Trophoblast cell (in vitro differentiated cells and primary cell): ENCODE measurements around the gene RBFOX1.
A peak's percentile ranks its signal among the peaks of the same experiment; 100 is the strongest.

ENCODE experiments used
- DNase-seq, 2 donors: peaks; one replicate each; pipeline ENCODE4 v3.0.0-alpha.2; 2016
- H2AFZ ChIP-seq: 2 replicates; pipeline ENCODE4 v1.6.1; 2013; ENCODE audit warnings: low read length, moderate library complexity, mild to moderate bottlenecking; ENCODE audit not compliant: insufficient read depth, poor library complexity
- H2AK5ac ChIP-seq: 2 replicates; pipeline ENCODE4 v1.6.1; 2013; ENCODE audit warnings: mild to moderate bottlenecking, low read length
- H2BK120ac ChIP-seq: 2 replicates; pipeline ENCODE4 v1.6.1; 2013; ENCODE audit warnings: low read length, mild to moderate bottlenecking, moderate library complexity; ENCODE audit not compliant: insufficient read depth, poor library complexity
- H2BK12ac ChIP-seq: 2 replicates; pipeline ENCODE4 v1.6.1; 2013; ENCODE audit warnings: mild to moderate bottlenecking, low read length, moderate library complexity
- H2BK5ac ChIP-seq: 2 replicates; pipeline ENCODE4 v1.6.1; 2013; ENCODE audit warnings: low read length, low read depth, moderate library complexity, mild to moderate bottlenecking; ENCODE audit not compliant: poor library complexity
- H3K14ac ChIP-seq: 2 replicates; pipeline ENCODE4 v1.6.1; 2013; ENCODE audit warnings: mild to moderate bottlenecking, low read length
- H3K18ac ChIP-seq: 2 replicates; pipeline ENCODE4 v1.6.1; 2013; ENCODE audit warnings: mild to moderate bottlenecking, low read length
- H3K23ac ChIP-seq: 2 replicates; pipeline ENCODE4 v1.6.1; 2013; ENCODE audit warnings: low read length
- H3K27ac ChIP-seq: 2 replicates; pipeline ENCODE4 v1.5.1; 2013; ENCODE audit warnings: low read depth, mild to moderate bottlenecking, inconsistent platforms, low read length, moderate library complexity
- H3K27me3 ChIP-seq: 2 replicates; pipeline ENCODE4 v1.6.1; 2013; ENCODE audit warnings: inconsistent platforms, mild to moderate bottlenecking, low read length, moderate library complexity; ENCODE audit not compliant: insufficient read depth
- H3K36me3 ChIP-seq, 2 experiments: 1 replicate in 1 of 2; 2 replicates in 1 of 2; pipeline ENCODE4 v1.6.1; 2013; ENCODE audit warnings: low read length in 2 of 2, mild to moderate bottlenecking in 2 of 2, moderate library complexity in 1 of 2; ENCODE audit not compliant: insufficient read depth in 2 of 2, control insufficient read depth in 1 of 2
- H3K4ac ChIP-seq: 2 replicates; pipeline ENCODE4 v1.6.1; 2013; ENCODE audit warnings: low read depth, mild to moderate bottlenecking, low read length, moderate library complexity
- H3K4me1 ChIP-seq, 2 experiments: 1 replicate in 1 of 2; 2 replicates in 1 of 2; pipeline ENCODE4 v1.6.1; 2013; ENCODE audit warnings: low read length in 2 of 2, mild to moderate bottlenecking in 2 of 2, moderate library complexity in 1 of 2; ENCODE audit not compliant: insufficient read depth in 2 of 2, control insufficient read depth in 1 of 2
- H3K4me2 ChIP-seq: 2 replicates; pipeline ENCODE4 v1.6.1; 2013; ENCODE audit warnings: inconsistent platforms, mild to moderate bottlenecking, low read length, moderate library complexity
- H3K4me3 ChIP-seq: 2 replicates; pipeline ENCODE4 v1.5.1; 2013; ENCODE audit warnings: mild to moderate bottlenecking, low read depth, low read length, inconsistent platforms
- H3K79me1 ChIP-seq: one replicate; pipeline ENCODE4 v1.6.1; 2013; ENCODE audit warnings: low read length
- H3K79me2 ChIP-seq: 2 replicates; pipeline ENCODE4 v1.6.1; 2013; ENCODE audit warnings: low read length, mild to moderate bottlenecking; ENCODE audit not compliant: control insufficient read depth, insufficient read depth, poor library complexity
- H3K9ac ChIP-seq: 2 replicates; pipeline ENCODE4 v1.6.1; 2013; ENCODE audit warnings: mild to moderate bottlenecking, low read length
- H3K9me3 ChIP-seq: 2 replicates; pipeline ENCODE4 v1.6.1; 2013; ENCODE audit warnings: low read depth, mild to moderate bottlenecking, control low read depth, inconsistent platforms, low read length; ENCODE audit not compliant: insufficient read depth
- H4K12ac ChIP-seq: 2 replicates; pipeline ENCODE4 v1.6.1; 2013; ENCODE audit warnings: low read depth, mild to moderate bottlenecking, low read length, moderate library complexity
- H4K8ac ChIP-seq: 2 replicates; pipeline ENCODE4 v1.6.1; 2013; ENCODE audit warnings: low read depth, mild to moderate bottlenecking, low read length, moderate library complexity
- H4K91ac ChIP-seq: one replicate; pipeline ENCODE4 v1.6.1; 2013; ENCODE audit warnings: low read depth, mild to moderate bottlenecking, low read length, moderate library complexity
- WGBS: extraction: QIAGEN DNeasy Blood & Tissue Kit; methylation state at CpG from one replicate; pipeline ENCODE4 v1.1.7; 2013; ENCODE audit warnings: missing lambda C conversion rate; ENCODE audit not compliant: insufficient read length, insufficient coverage; ENCODE audit errors: extremely low coverage; 5-methylcytosine and 5-hydroxymethylcytosine counted together

RBFOX1 gene

GRCh38 chr16:7330709-7331108 is 1.9 kb upstream of the RBFOX1 start:
- Histone ChIP-seq H2AK5ac (no peak overlapping the region), H3K27me3 (no peaks in the 10 kb centered on the region), H4K12ac (no peak overlapping the region), H3K4ac (no peak overlapping the region), H3K4me2 (no peak overlapping the region), H2BK12ac (no peak overlapping the region), H4K91ac (no peak overlapping the region), H4K8ac (no peak overlapping the region), H3K9ac (no peak overlapping the region), H3K4me3 (no peak overlapping the region), H3K79me1 (no peaks in the 10 kb centered on the region), H3K4me1 (peaks cover 5 to 8% of the 10 kb centered on the region in 2 experiments), H3K18ac (no peak overlapping the region), H3K79me2 (no peaks in the 10 kb centered on the region), H3K9me3 (no peaks in the 10 kb centered on the region), H3K36me3 (no peaks in the 10 kb centered on the region), H2BK120ac (no peak overlapping the region), H3K23ac (no peak overlapping the region), H2AFZ (no peak overlapping the region), H3K14ac (no peak overlapping the region), H2BK5ac (no peak overlapping the region), H3K27ac (no peak overlapping the region)
- DNase-seq = no peak
- WGBS = no CpG with 5 or more reads among the region's 8 CpGs

- no peak overlapping the region for H4K12ac ChIP-seq
- H2AFZ ChIP-seq = no peak overlapping the region
- H3K9ac ChIP-seq = no peak overlapping the region
- H3K4me2 ChIP-seq = no peak overlapping the region
- no peak for DNase-seq
- H3K9me3 ChIP-seq = no peaks in the 10 kb centered on the region
- H3K14ac ChIP-seq = no peak overlapping the region
- no peaks in the 10 kb centered on the region for H3K27me3 ChIP-seq
- H3K23ac ChIP-seq = no peak overlapping the region
- no peak overlapping the region for H3K18ac ChIP-seq
- peaks cover 2 to 3% of the 10 kb centered on the region in 2 experiments for H3K4me1 ChIP-seq
- no peaks in the 10 kb centered on the region for H3K79me2 ChIP-seq
- no peak overlapping the region for H2BK5ac ChIP-seq
- H3K36me3 ChIP-seq = no peaks in the 10 kb centered on the region
- H4K8ac ChIP-seq = no peak overlapping the region
- H4K91ac ChIP-seq = no peak overlapping the region
- no peak overlapping the region for H2AK5ac ChIP-seq
- no peak overlapping the region for H3K4ac ChIP-seq
- H3K4me3 ChIP-seq = no peak overlapping the region
- H2BK12ac ChIP-seq = no peak overlapping the region
- no CpG with 5 or more reads among the region's 6 CpGs for WGBS
- no peak overlapping the region for H2BK120ac ChIP-seq
- H3K27ac ChIP-seq = no peak overlapping the region
- H3K79me1 ChIP-seq = no peaks in the 10 kb centered on the region
Observed at GRCh38 chr16:7331997-7332396, 648 bp upstream of the RBFOX1 start.

- H3K14ac ChIP-seq = no peak overlapping the region
Observed at GRCh38 chr16:7333180-7333725, 608 bp downstream of the RBFOX1 start.

GRCh38 chr16:7334801-7335560 is 2.3 kb downstream of the RBFOX1 start:
- H3K79me2 ChIP-seq = no peaks in the 10 kb centered on the region
- no peaks in the 10 kb centered on the region for H3K9me3 ChIP-seq
- no peak overlapping the region for H3K18ac ChIP-seq
- H3K4me2 ChIP-seq = no peak overlapping the region
- no peak overlapping the region for H4K8ac ChIP-seq
- H2BK5ac ChIP-seq = no peak overlapping the region
- peak in 1 of 2 donors; percentile 3 for DNase-seq
- no peak overlapping the region for H3K9ac ChIP-seq
- no peaks in the 10 kb centered on the region for H3K27me3 ChIP-seq
- no peak overlapping the region for H2AK5ac ChIP-seq
- no peak overlapping the region for H4K12ac ChIP-seq
- no CpG with 5 or more reads among the region's 3 CpGs for WGBS
- H3K4ac ChIP-seq = no peak overlapping the region
- H3K27ac ChIP-seq = no peak overlapping the region
- H4K91ac ChIP-seq = peak overlapping the region; percentile 11
- H3K23ac ChIP-seq = no peak overlapping the region
- H3K36me3 ChIP-seq = no peaks in the 10 kb centered on the region
- no peak overlapping the region for H2BK12ac ChIP-seq
- H2BK120ac ChIP-seq = no peak overlapping the region
- H3K4me1 ChIP-seq = peaks cover 3 to 4% of the 10 kb centered on the region in 2 experiments
- no peak overlapping the region for H2AFZ ChIP-seq
- H3K14ac ChIP-seq = no peak overlapping the region
- H3K79me1 ChIP-seq = no peaks in the 10 kb centered on the region
- H3K4me3 ChIP-seq = no peak overlapping the region

More at GRCh38 chr16:7333180-7333725, 608 bp downstream of the RBFOX1 start:
- no peak overlapping the region for H3K18ac ChIP-seq
- no peak overlapping the region for H3K27ac ChIP-seq
- H3K4ac ChIP-seq = no peak overlapping the region
- H3K4me1 ChIP-seq = peaks cover 3 to 4% of the 10 kb centered on the region in 2 experiments
- no peak overlapping the region for H3K4me2 ChIP-seq
- no peak overlapping the region for H2AFZ ChIP-seq
- no peak for DNase-seq
- H2AK5ac ChIP-seq = no peak overlapping the region
- no peaks in the 10 kb centered on the region for H3K9me3 ChIP-seq
- no peak overlapping the region for H2BK12ac ChIP-seq
- H3K27me3 ChIP-seq = no peaks in the 10 kb centered on the region
- H4K91ac ChIP-seq = no peak overlapping the region
- H2BK120ac ChIP-seq = no peak overlapping the region
- H3K9ac ChIP-seq = no peak overlapping the region
- no peak overlapping the region for H2BK5ac ChIP-seq
- H3K79me1 ChIP-seq = no peaks in the 10 kb centered on the region
- H4K8ac ChIP-seq = no peak overlapping the region
- no peak overlapping the region for H3K4me3 ChIP-seq
- H3K23ac ChIP-seq = no peak overlapping the region
- no peaks in the 10 kb centered on the region for H3K36me3 ChIP-seq
- WGBS = no CpG with 5 or more reads among the region's 6 CpGs
- H4K12ac ChIP-seq = no peak overlapping the region
- no peaks in the 10 kb centered on the region for H3K79me2 ChIP-seq
